ENCODE results near the gene PIP5K1B.

The PIP5K1B gene

DNA sequence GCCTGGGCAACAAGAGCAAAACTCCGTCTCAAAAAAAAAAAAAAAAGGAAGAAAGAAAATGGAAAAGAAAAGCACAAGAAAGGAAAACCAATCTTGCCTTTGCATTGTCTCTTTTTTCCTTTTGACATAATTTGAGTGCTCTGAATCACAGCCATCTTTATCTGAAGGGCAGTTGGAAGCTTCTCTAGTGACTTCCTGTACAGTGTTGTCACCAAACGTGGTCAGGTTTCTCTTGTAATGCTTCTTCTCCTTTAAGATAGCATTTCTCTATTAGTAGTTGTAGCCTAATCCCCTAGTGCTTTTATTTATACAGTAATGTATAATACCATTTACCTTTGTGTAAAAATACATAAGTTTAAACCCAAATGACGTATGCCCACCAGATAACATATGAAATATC is 290.7 kb downstream of the PIP5K1B start:
- Histone ChIP-seq H3K9ac (ENCODE audit: insufficient read length) (no peak overlapping the region), H3K9me3 (ENCODE audit: low read depth, low read length) (no peaks in the 10 kb centered on the region), H3K36me3 (ENCODE audit: insufficient read depth, low read length) (no peaks in the 10 kb centered on the region), H3K27ac (no peak overlapping the region), H3K4me3 (no peak overlapping the region)
- TF ChIP-seq POLR2AphosphoS5 (IDR thresholded peaks at IDR 0.05; ENCODE audit: borderline replicate concordance, low read depth, low read length) (no peak), FOXP2 (optimal IDR thresholded peaks at IDR 0.05; ENCODE audit: control extremely low read depth, extremely low read length, insufficient read depth) (no peak), EZH2 (IDR thresholded peaks at IDR 0.05) (no peak)
- no peak for DNase-seq (ENCODE audit: low read depth, low spot score)

- no peaks in the 10 kb centered on the region for H3K9me3 ChIP-seq (ENCODE audit: low read depth, low read length)
Measured at GRCh38 chr9:68996462-68996861, 291.4 kb downstream of the PIP5K1B start.

DNA sequence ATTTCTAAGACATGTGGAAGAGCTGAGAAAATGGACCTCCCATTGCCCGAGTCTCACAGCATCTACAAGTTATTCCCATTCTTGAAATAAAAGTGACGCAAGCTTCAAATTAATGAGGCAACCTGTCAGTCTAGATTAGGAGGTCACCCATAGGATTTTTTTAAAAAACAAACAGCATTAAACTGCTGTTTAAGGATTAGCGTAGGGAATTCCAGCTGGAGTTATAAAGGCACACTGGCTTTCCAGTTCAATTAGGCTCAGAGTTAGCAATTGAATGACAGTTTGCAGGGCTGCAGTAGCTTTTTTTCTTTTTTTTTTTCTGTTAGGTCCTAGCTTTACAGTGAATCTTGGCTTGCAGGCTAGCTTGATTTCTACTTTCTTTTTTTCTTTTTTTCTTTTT is 292.6 kb downstream of the PIP5K1B start:
- no peak overlapping the region for H3K4me3 ChIP-seq
- TF ChIP-seq EZH2 (IDR thresholded peaks at IDR 0.05) (no peak), FOXP2 (optimal IDR thresholded peaks at IDR 0.05; ENCODE audit: control extremely low read depth, extremely low read length, insufficient read depth) (no peak), POLR2AphosphoS5 (IDR thresholded peaks at IDR 0.05; ENCODE audit: borderline replicate concordance, low read depth, low read length) (no peak)
- DNase-seq (ENCODE audit: low read depth, low spot score): no peak

More at GRCh38 chr9:68996462-68996861, 291.4 kb downstream of the PIP5K1B start:
- H3K27ac ChIP-seq: no peak overlapping the region
- H3K4me3 ChIP-seq: no peak overlapping the region
- TF ChIP-seq FOXP2 (optimal IDR thresholded peaks at IDR 0.05; ENCODE audit: control extremely low read depth, extremely low read length, insufficient read depth): no peak
- TF ChIP-seq POLR2AphosphoS5 (IDR thresholded peaks at IDR 0.05; ENCODE audit: borderline replicate concordance, low read depth, low read length): no peak
- TF ChIP-seq EZH2 (IDR thresholded peaks at IDR 0.05): no peak
- DNase-seq (ENCODE audit: low read depth, low spot score): no peak
- H3K36me3 ChIP-seq (ENCODE audit: insufficient read depth, low read length): no peaks in the 10 kb centered on the region
- H3K9ac ChIP-seq (ENCODE audit: insufficient read length): no peak overlapping the region

GRCh38 chr9:68998385-68998784 is 293.3 kb downstream of the PIP5K1B start:
- Histone ChIP-seq H3K36me3 (ENCODE audit: insufficient read depth, low read length) (no peaks in the 10 kb centered on the region), H3K9ac (ENCODE audit: insufficient read length) (no peak overlapping the region), H3K9me3 (ENCODE audit: low read depth, low read length) (no peaks in the 10 kb centered on the region), H3K27ac (no peak overlapping the region), H3K4me3 (no peak overlapping the region)
- no peak for DNase-seq (ENCODE audit: low read depth, low spot score)
- TF ChIP-seq FOXP2 (optimal IDR thresholded peaks at IDR 0.05; ENCODE audit: control extremely low read depth, extremely low read length, insufficient read depth) (no peak), POLR2AphosphoS5 (IDR thresholded peaks at IDR 0.05; ENCODE audit: borderline replicate concordance, low read depth, low read length) (no peak), EZH2 (IDR thresholded peaks at IDR 0.05) (no peak)

More for the DNA sequence above, 292.6 kb downstream of the PIP5K1B start:
- Histone ChIP-seq H3K36me3 (ENCODE audit: insufficient read depth, low read length) (no peaks in the 10 kb centered on the region), H3K27ac (no peak overlapping the region), H3K9ac (ENCODE audit: insufficient read length) (no peak overlapping the region), H3K9me3 (ENCODE audit: low read depth, low read length) (no peaks in the 10 kb centered on the region)

GRCh38 chr9:68998812-68999211 is 293.8 kb downstream of the PIP5K1B start:
- no peaks in the 10 kb centered on the region for H3K9me3 ChIP-seq (ENCODE audit: low read depth, low read length)
- DNase-seq (ENCODE audit: low read depth, low spot score): no peak
- no peaks in the 10 kb centered on the region for H3K36me3 ChIP-seq (ENCODE audit: insufficient read depth, low read length)
- H3K4me3 ChIP-seq: no peak overlapping the region
- H3K9ac ChIP-seq (ENCODE audit: insufficient read length): no peak overlapping the region
- TF ChIP-seq EZH2 (IDR thresholded peaks at IDR 0.05) (no peak), FOXP2 (optimal IDR thresholded peaks at IDR 0.05; ENCODE audit: control extremely low read depth, extremely low read length, insufficient read depth) (no peak), POLR2AphosphoS5 (IDR thresholded peaks at IDR 0.05; ENCODE audit: borderline replicate concordance, low read depth, low read length) (no peak)
- no peak overlapping the region for H3K27ac ChIP-seq

DNA sequence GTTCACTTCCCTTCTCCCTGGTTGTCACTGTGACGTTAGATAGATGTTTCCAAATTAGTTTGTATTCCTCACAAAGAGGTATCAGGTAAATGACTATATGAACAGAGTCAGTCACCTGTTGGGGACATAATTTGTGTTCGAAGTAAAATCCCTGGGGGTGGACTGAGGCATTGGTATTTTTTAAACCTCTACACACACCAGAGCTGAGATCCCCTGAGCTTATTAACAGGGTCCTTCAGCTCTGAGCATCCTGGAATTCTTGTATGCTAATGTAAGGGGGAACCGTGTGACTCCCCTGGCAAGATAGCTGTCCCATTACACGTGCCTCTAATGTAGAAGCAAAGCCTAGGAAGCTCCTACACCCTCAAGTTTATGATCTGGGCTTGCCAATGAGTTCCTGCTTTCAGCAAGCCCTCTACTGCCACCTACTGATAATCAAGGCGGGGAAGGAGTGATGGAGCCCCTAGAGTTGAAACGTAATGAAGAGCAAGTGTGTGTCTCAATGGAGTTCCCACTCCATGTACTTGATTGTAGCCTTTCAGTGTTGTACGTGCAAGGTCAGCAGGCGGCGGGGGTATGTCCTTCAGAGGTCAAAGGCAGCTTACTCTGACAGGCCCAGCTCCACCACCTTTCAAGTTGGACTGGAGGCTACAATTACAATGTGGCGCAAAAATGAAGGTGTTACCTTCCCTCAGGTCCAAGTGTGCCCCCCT is 294.5 kb downstream of the PIP5K1B start:
- Histone ChIP-seq H3K9ac (ENCODE audit: insufficient read length) (no peak overlapping the region), H3K4me3 (no peak overlapping the region), H3K9me3 (ENCODE audit: low read depth, low read length) (no peaks in the 10 kb centered on the region), H3K27ac (no peak overlapping the region), H3K36me3 (ENCODE audit: insufficient read depth, low read length) (no peaks in the 10 kb centered on the region)
- TF ChIP-seq POLR2AphosphoS5 (IDR thresholded peaks at IDR 0.05; ENCODE audit: borderline replicate concordance, low read depth, low read length): no peak
- TF ChIP-seq FOXP2 (optimal IDR thresholded peaks at IDR 0.05; ENCODE audit: control extremely low read depth, extremely low read length, insufficient read depth): no peak
- TF ChIP-seq EZH2 (IDR thresholded peaks at IDR 0.05): no peak
- DNase-seq (ENCODE audit: low read depth, low spot score): no peak

GRCh38 chr9:69001921-69002320 is 296.9 kb downstream of the PIP5K1B start:
- no peak for TF ChIP-seq EZH2 (IDR thresholded peaks at IDR 0.05)
- Histone ChIP-seq H3K27ac (no peak overlapping the region), H3K9ac (ENCODE audit: insufficient read length) (no peak overlapping the region), H3K4me3 (no peak overlapping the region), H3K36me3 (ENCODE audit: insufficient read depth, low read length) (no peaks in the 10 kb centered on the region), H3K9me3 (ENCODE audit: low read depth, low read length) (no peaks in the 10 kb centered on the region)
- DNase-seq (ENCODE audit: low read depth, low spot score): no peak

GRCh38 chr9:69003051-69003450 is 298.0 kb downstream of the PIP5K1B start:
- DNase-seq (ENCODE audit: low read depth, low spot score): no peak
- Histone ChIP-seq H3K27ac (no peak overlapping the region), H3K9me3 (ENCODE audit: low read depth, low read length) (no peaks in the 10 kb centered on the region), H3K9ac (ENCODE audit: insufficient read length) (no peak overlapping the region), H3K4me3 (no peak overlapping the region), H3K36me3 (ENCODE audit: insufficient read depth, low read length) (no peaks in the 10 kb centered on the region)
- TF ChIP-seq EZH2 (IDR thresholded peaks at IDR 0.05) (no peak), POLR2AphosphoS5 (IDR thresholded peaks at IDR 0.05; ENCODE audit: borderline replicate concordance, low read depth, low read length) (no peak), FOXP2 (optimal IDR thresholded peaks at IDR 0.05; ENCODE audit: control extremely low read depth, extremely low read length, insufficient read depth) (no peak)

- Histone ChIP-seq H3K27ac (no peak overlapping the region), H3K4me3 (no peak overlapping the region), H3K9ac (ENCODE audit: insufficient read length) (no peak overlapping the region), H3K36me3 (ENCODE audit: insufficient read depth, low read length) (no peaks in the 10 kb centered on the region), H3K9me3 (ENCODE audit: low read depth, low read length) (no peaks in the 10 kb centered on the region)
- TF ChIP-seq EZH2 (IDR thresholded peaks at IDR 0.05): no peak
- no peak for TF ChIP-seq POLR2AphosphoS5 (IDR thresholded peaks at IDR 0.05; ENCODE audit: borderline replicate concordance, low read depth, low read length)
- TF ChIP-seq FOXP2 (optimal IDR thresholded peaks at IDR 0.05; ENCODE audit: control extremely low read depth, extremely low read length, insufficient read depth): no peak
- no peak for DNase-seq (ENCODE audit: low read depth, low spot score)
Measured at GRCh38 chr9:69004836-69005235, 299.8 kb downstream of the PIP5K1B start.
